ENCODE data around the gene SLC16A2.

Gene SLC16A2

GRCh38 chrX:74421036-74421739 is at the start of gene SLC16A2:
TSS of gene SLC16A2 (plus strand) at chrX:74421493. CDS start at chrX:74421638, 145 bp downstream.
- peak; percentile 79 for DNase-seq (ENCODE audit: low spot score)

- no peak for DNase-seq (ENCODE audit: low spot score)
Observed at GRCh38 chrX:74372272-74372671, 49.0 kb upstream of the SLC16A2 start.

GRCh38 chrX:74377282-74377681 is 44.0 kb upstream of the SLC16A2 start:
- DNase-seq (ENCODE audit: low spot score), result no peak

GRCh38 chrX:74382613-74383012 is 38.7 kb upstream of the SLC16A2 start:
- DNase-seq (ENCODE audit: low spot score), result peak; percentile 74

GRCh38 chrX:74383611-74384010 is 37.7 kb upstream of the SLC16A2 start:
- DNase-seq (ENCODE audit: low spot score), result peak; percentile 58

GRCh38 chrX:74389016-74389722 is 32.1 kb upstream of the SLC16A2 start:
- no peak for DNase-seq (ENCODE audit: low spot score)

GRCh38 chrX:74395556-74395955 is 25.7 kb upstream of the SLC16A2 start:
- DNase-seq (ENCODE audit: low spot score), result no peak

GRCh38 chrX:74405973-74406489 is 15.3 kb upstream of the SLC16A2 start:
- DNase-seq (ENCODE audit: low spot score), result no peak

GRCh38 chrX:74408304-74408703 is 13.0 kb upstream of the SLC16A2 start:
- DNase-seq (ENCODE audit: low spot score), result no peak

GRCh38 chrX:74419864-74420195 is 1.5 kb upstream of the SLC16A2 start:
- peak; percentile 47 for DNase-seq (ENCODE audit: low spot score)

GRCh38 chrX:74420196-74421035 is 877 bp upstream of the SLC16A2 start:
- peak; percentile 69 for DNase-seq (ENCODE audit: low spot score)

- no peak for DNase-seq (ENCODE audit: low spot score)
Observed at GRCh38 chrX:74421740-74422352, 553 bp downstream of the SLC16A2 start.

GRCh38 chrX:74422576-74423288 is 1.4 kb downstream of the SLC16A2 start:
- DNase-seq (ENCODE audit: low spot score), result peak; percentile 47

- peak; percentile 25 for DNase-seq (ENCODE audit: low spot score)
Observed at GRCh38 chrX:74423289-74423998, 2.2 kb downstream of the SLC16A2 start.

GRCh38 chrX:74426071-74426470 is 4.8 kb downstream of the SLC16A2 start:
- no peak for DNase-seq (ENCODE audit: low spot score)

- DNase-seq (ENCODE audit: low spot score), result no peak
Observed at GRCh38 chrX:74426615-74427014, 5.3 kb downstream of the SLC16A2 start.

GRCh38 chrX:74431797-74432196 is 10.5 kb downstream of the SLC16A2 start:
- DNase-seq (ENCODE audit: low spot score), result no peak

- DNase-seq (ENCODE audit: low spot score), result no peak
Observed at GRCh38 chrX:74434336-74434735, 13.0 kb downstream of the SLC16A2 start.

- DNase-seq (ENCODE audit: low spot score), result no peak
Observed at GRCh38 chrX:74437530-74437929, 16.2 kb downstream of the SLC16A2 start.

GRCh38 chrX:74438764-74439163 is 17.5 kb downstream of the SLC16A2 start:
- DNase-seq (ENCODE audit: low spot score), result no peak

GRCh38 chrX:74445099-74445498 is 23.8 kb downstream of the SLC16A2 start:
- DNase-seq (ENCODE audit: low spot score), result no peak

Measured in kidney tubule cell (primary cell).